Measurements from ENCODE around the gene LOC128125822.

Gene LOC128125822

GRCh38 chr6:63599243-63599642 is 27.0 kb downstream of the LOC128125822 start:
- H3K4me3 ChIP-seq (ENCODE audit: low read depth, low read length): no peak overlapping the region
- TF ChIP-seq CTCF (IDR thresholded peaks at IDR 0.05; ENCODE audit: low read depth, low read length, missing control alignments): no peak
- no peak for DNase-seq (ENCODE audit: low read depth)
- in situ Hi-C loops (cut with HindIII; ENCODE audit: low sequenced_read_pairs): no loop called here

DNA sequence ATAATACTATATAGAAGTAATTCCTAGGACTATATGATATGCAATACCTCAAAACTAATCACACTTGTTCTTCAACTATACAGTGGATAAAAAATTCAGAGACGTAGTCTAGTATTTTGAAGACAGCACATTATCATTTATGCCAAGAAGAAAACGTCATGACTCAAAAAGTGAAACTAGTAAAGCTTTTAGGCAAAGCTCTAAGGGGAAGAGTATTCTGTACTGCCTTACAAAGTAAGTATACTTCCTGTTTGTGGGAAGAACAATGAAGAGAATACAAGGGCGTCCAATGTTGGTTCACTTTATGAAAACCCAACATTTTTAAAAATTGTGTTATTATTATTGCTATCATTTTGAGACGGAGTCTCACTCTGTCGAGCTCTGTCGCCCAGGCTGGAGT is 27.9 kb downstream of the LOC128125822 start:
- H3K4me3 ChIP-seq (ENCODE audit: low read depth, low read length): no peak overlapping the region
- no peak for DNase-seq (ENCODE audit: low read depth)
- in situ Hi-C loops (cut with HindIII; ENCODE audit: low sequenced_read_pairs): no loop called here
- no peak for TF ChIP-seq CTCF (IDR thresholded peaks at IDR 0.05; ENCODE audit: low read depth, low read length, missing control alignments)

GRCh38 chr6:63609231-63609630 is 37.0 kb downstream of the LOC128125822 start:
- in situ Hi-C loops (cut with HindIII; ENCODE audit: low sequenced_read_pairs): no loop called here
- no peak overlapping the region for H3K4me3 ChIP-seq (ENCODE audit: low read depth, low read length)
- no peak for TF ChIP-seq CTCF (IDR thresholded peaks at IDR 0.05; ENCODE audit: low read depth, low read length, missing control alignments)
- DNase-seq (ENCODE audit: low read depth): no peak

GRCh38 chr6:63610944-63611343 is 38.7 kb downstream of the LOC128125822 start:
- H3K4me3 ChIP-seq (ENCODE audit: low read depth, low read length): no peak overlapping the region
- in situ Hi-C loops (cut with HindIII; ENCODE audit: low sequenced_read_pairs): no loop called here
- no peak for TF ChIP-seq CTCF (IDR thresholded peaks at IDR 0.05; ENCODE audit: low read depth, low read length, missing control alignments)
- DNase-seq (ENCODE audit: low read depth): no peak

DNA sequence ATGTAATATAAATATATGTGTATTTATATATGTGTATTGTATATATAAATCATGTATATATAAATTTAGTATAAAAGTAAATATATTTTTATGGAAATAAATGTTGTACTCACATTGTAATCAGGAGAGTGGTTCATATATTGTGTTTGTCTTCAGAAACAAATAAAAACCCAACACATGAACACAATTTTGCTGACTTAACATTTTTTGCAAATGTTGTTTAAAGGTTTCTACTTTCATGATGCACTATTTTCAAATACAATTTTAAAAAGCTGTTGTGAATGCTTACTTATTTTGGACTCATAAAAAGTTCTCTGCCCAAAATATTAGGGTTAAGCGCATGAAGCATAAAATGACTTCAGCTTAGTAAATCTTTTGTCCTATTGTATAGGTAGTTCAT is 39.3 kb downstream of the LOC128125822 start:
- TF ChIP-seq CTCF (IDR thresholded peaks at IDR 0.05; ENCODE audit: low read depth, low read length, missing control alignments): no peak
- in situ Hi-C loops (cut with HindIII; ENCODE audit: low sequenced_read_pairs): no loop called here
- no peak overlapping the region for H3K4me3 ChIP-seq (ENCODE audit: low read depth, low read length)
- no peak for DNase-seq (ENCODE audit: low read depth)

GRCh38 chr6:63615590-63615989 is 43.3 kb downstream of the LOC128125822 start:
- TF ChIP-seq CTCF (IDR thresholded peaks at IDR 0.05; ENCODE audit: low read depth, low read length, missing control alignments): no peak
- no peak overlapping the region for H3K4me3 ChIP-seq (ENCODE audit: low read depth, low read length)
- in situ Hi-C loops (cut with HindIII; ENCODE audit: low sequenced_read_pairs): no loop called here
- no peak for DNase-seq (ENCODE audit: low read depth)

Measured in astrocyte of the cerebellum (primary cell).